ENCODE results near the gene CNTF. TPM values are rescaled to one million over a fixed set of nuclear protein-coding genes. Genes with fewer than 3 reads are reported as not detected.

CNTF gene
- total and polyA plus RNA-seq, 4 donors, result 0.28 to 2.0 (median 1.0) TPM

GRCh38 chr11:58645854-58646253 lies 23.4 kb downstream of the CNTF start:
- no peaks in the 10 kb centered on the region for H3K27me3 ChIP-seq (ENCODE audit: control insufficient read depth in 3 of 3, insufficient read depth in 3 of 3, low read length in 2 of 3)
- H3K36me3 ChIP-seq (ENCODE audit: control insufficient read depth in 4 of 4, insufficient read depth in 4 of 4, low read length in 4 of 4), result no peaks in the 10 kb centered on the region
- peaks cover 0 to 3% (median 0%) of the 10 kb centered on the region in 5 donors for H3K4me1 ChIP-seq (ENCODE audit: control insufficient read depth in 5 of 5, insufficient read depth in 5 of 5, low read length in 5 of 5)
- peaks cover 0 to 13% (median 1%) of the 10 kb centered on the region in 4 donors for H3K9me3 ChIP-seq (ENCODE audit: control insufficient read depth in 4 of 4, insufficient read depth in 3 of 4, low read length in 3 of 4)
- H3K27ac ChIP-seq (ENCODE audit: low read depth in 1 of 2, low read length in 1 of 2), result no peak overlapping the region
- TF ChIP-seq CTCF (IDR thresholded peaks at IDR 0.05; ENCODE audit: control extremely low read depth, extremely low read depth), result no peak
- ATAC-seq (ENCODE audit: insufficient read depth, low FRiP score) (no peak), DNase-seq (no peak)
- H3K9ac ChIP-seq (ENCODE audit: insufficient read depth in 1 of 2, low read length in 2 of 2), result no peak overlapping the region
- H3K4me3 ChIP-seq, result no peak overlapping the region

GRCh38 chr11:58647141-58647699 lies 24.8 kb downstream of the CNTF start:
- peaks cover 0 to 1% (median 0%) of the 10 kb centered on the region in 5 donors for H3K4me1 ChIP-seq (ENCODE audit: control insufficient read depth in 5 of 5, insufficient read depth in 5 of 5, low read length in 5 of 5)
- no peaks in the 10 kb centered on the region for H3K27me3 ChIP-seq (ENCODE audit: control insufficient read depth in 3 of 3, insufficient read depth in 3 of 3, low read length in 2 of 3)
- no peak overlapping the region for H3K27ac ChIP-seq (ENCODE audit: low read depth in 1 of 2, low read length in 1 of 2)
- no peak overlapping the region for H3K4me3 ChIP-seq
- DNase-seq (no peak), ATAC-seq (ENCODE audit: insufficient read depth, low FRiP score) (no peak)
- H3K9me3 ChIP-seq (ENCODE audit: control insufficient read depth in 4 of 4, insufficient read depth in 3 of 4, low read length in 3 of 4), result peaks cover 0 to 13% (median 1%) of the 10 kb centered on the region in 4 donors
- WGBS, 2 donors, result 71 to 72% methylated on average over 2 of the region's 2 CpGs
- H3K9ac ChIP-seq (ENCODE audit: insufficient read depth in 1 of 2, low read length in 2 of 2), result no peak overlapping the region
- no peak for TF ChIP-seq CTCF (IDR thresholded peaks at IDR 0.05; ENCODE audit: control extremely low read depth, extremely low read depth)
- no peaks in the 10 kb centered on the region for H3K36me3 ChIP-seq (ENCODE audit: control insufficient read depth in 4 of 4, insufficient read depth in 4 of 4, low read length in 4 of 4)

- WGBS, 2 donors, result 61 to 81% methylated on average over 1 of the region's 1 CpG
- no peak overlapping the region for H3K9ac ChIP-seq (ENCODE audit: insufficient read depth in 1 of 2, low read length in 2 of 2)
- peaks cover 0 to 13% (median 1%) of the 10 kb centered on the region in 4 donors for H3K9me3 ChIP-seq (ENCODE audit: control insufficient read depth in 4 of 4, insufficient read depth in 3 of 4, low read length in 3 of 4)
- TF ChIP-seq CTCF (IDR thresholded peaks at IDR 0.05; ENCODE audit: control extremely low read depth, extremely low read depth), result no peak
- no peak overlapping the region for H3K4me3 ChIP-seq
- H3K4me1 ChIP-seq (ENCODE audit: control insufficient read depth in 5 of 5, insufficient read depth in 5 of 5, low read length in 5 of 5), result peaks cover 0 to 4% (median 0%) of the 10 kb centered on the region in 5 donors
- H3K27ac ChIP-seq (ENCODE audit: low read depth in 1 of 2, low read length in 1 of 2), result no peak overlapping the region
- no peaks in the 10 kb centered on the region for H3K36me3 ChIP-seq (ENCODE audit: control insufficient read depth in 4 of 4, insufficient read depth in 4 of 4, low read length in 4 of 4)
- DNase-seq (no peak), ATAC-seq (ENCODE audit: insufficient read depth, low FRiP score) (no peak)
- no peaks in the 10 kb centered on the region for H3K27me3 ChIP-seq (ENCODE audit: control insufficient read depth in 3 of 3, insufficient read depth in 3 of 3, low read length in 2 of 3)
Observed at GRCh38 chr11:58647866-58648265, 25.4 kb downstream of the CNTF start.

- H3K4me1 ChIP-seq (ENCODE audit: control insufficient read depth in 5 of 5, insufficient read depth in 5 of 5, low read length in 5 of 5), result peaks cover 0 to 4% (median 0%) of the 10 kb centered on the region in 5 donors
- H3K9me3 ChIP-seq (ENCODE audit: control insufficient read depth in 4 of 4, insufficient read depth in 3 of 4, low read length in 3 of 4), result peaks cover 0 to 13% (median 1%) of the 10 kb centered on the region in 4 donors
- no peak overlapping the region for H3K27ac ChIP-seq (ENCODE audit: low read depth in 1 of 2, low read length in 1 of 2)
- no peak for TF ChIP-seq CTCF (IDR thresholded peaks at IDR 0.05; ENCODE audit: control extremely low read depth, extremely low read depth)
- H3K9ac ChIP-seq (ENCODE audit: insufficient read depth in 1 of 2, low read length in 2 of 2), result no peak overlapping the region
- ATAC-seq (ENCODE audit: insufficient read depth, low FRiP score) (no peak), DNase-seq (no peak)
- no peak overlapping the region for H3K4me3 ChIP-seq
- H3K36me3 ChIP-seq (ENCODE audit: control insufficient read depth in 4 of 4, insufficient read depth in 4 of 4, low read length in 4 of 4), result no peaks in the 10 kb centered on the region
- no peaks in the 10 kb centered on the region for H3K27me3 ChIP-seq (ENCODE audit: control insufficient read depth in 3 of 3, insufficient read depth in 3 of 3, low read length in 2 of 3)
Observed at GRCh38 chr11:58649623-58650022, 27.2 kb downstream of the CNTF start.

All from lung (tissue), 12 donors.